Uterus (tissue), 4 donors: ENCODE measurements around the gene TSPAN5. TPM values are rescaled to one million over a fixed set of nuclear protein-coding genes. Genes with fewer than 3 reads are reported as not detected.

ENCODE experiments used
- DNase-seq, 2 donors: peaks; one replicate each; pipeline ENCODE4 v3.0.0-alpha.2; 2019 to 2020
- H3K27ac ChIP-seq, 2 donors: fragments of 200-600 bp; sonication (generic); 1 replicate in 1 of 2; 2 replicates in 1 of 2; pipeline ENCODE4 v1.5.1; 2016 to 2018
- H3K27me3 ChIP-seq, 2 donors: fragments of 200-600 bp; sonication (generic); one replicate each; pipeline ENCODE4 v1.5.1; 2018 to 2019; ENCODE audit warnings: control low read depth in 1 of 2
- H3K36me3 ChIP-seq, 2 donors: fragments of 200-600 bp; sonication (generic); one replicate each; pipeline ENCODE4 v1.5.1; 2019; ENCODE audit warnings: control low read depth in 1 of 2
- H3K4me1 ChIP-seq, 2 donors: fragments of 200-600 bp; sonication (generic); one replicate each; pipeline ENCODE4 v1.5.1; 2018 to 2019; ENCODE audit warnings: control low read depth in 1 of 2
- H3K4me3 ChIP-seq, 2 donors: fragments of 200-600 bp; sonication (generic); 1 replicate in 1 of 2; 2 replicates in 1 of 2; pipeline ENCODE4 v1.5.1; 2018 to 2019; ENCODE audit warnings: mild to moderate bottlenecking in 1 of 2
- H3K9me3 ChIP-seq, 2 donors: fragments of 200-600 bp; sonication (generic); one replicate each; pipeline ENCODE4 v1.5.1; 2019; ENCODE audit warnings: control low read depth in 1 of 2
- CTCF ChIP-seq, 4 experiments: fragments of 200-600 bp in 2 of 4; fragments of 450-650 bp in 2 of 4; sonication (generic) in 2 of 4; IDR thresholded peaks; one replicate each; pipeline ENCODE4 v1.5.1; 2016 to 2019; ENCODE audit warnings: antibody characterized with exemption in 4 of 4, mild to moderate bottlenecking in 2 of 4, moderate library complexity in 1 of 4
- POLR2A ChIP-seq, 2 donors: fragments of 450-650 bp; IDR thresholded peaks; one replicate each; pipeline ENCODE4 v1.6.1; 2016; ENCODE audit warnings: antibody characterized with exemption in 2 of 2, mild to moderate bottlenecking in 1 of 2, moderate library complexity in 1 of 2
- intact Hi-C: fragments of 100-400 bp; cut with DNase I; formaldehyde crosslinking; loops from one replicate; pipeline ENCODE4 v1.15.1; 2023; ENCODE audit warnings: low total_unique reads
- total RNA-seq, 4 donors: library from RNA; depleted of rRNA in 3 of 4; stranded (reverse); fragments of >200 nt in 3 of 4; gene quantifications; one replicate each; pipeline versions ENCODE4 v1.1.0 to v1.2.4, GENCODE V29; 2014 to 2023
- donor health status: DM: yes; HTN: yes; CAD: no.

The TSPAN5 gene
- total RNA-seq, 4 donors from 2014 or later, result 15.9 to 45.3 (median 30.3) TPM

GRCh38 chr4:98694076-98694475, 35.7 kb upstream of the TSPAN5 start:
- Histone ChIP-seq H3K4me1 (no peaks in the 10 kb centered on the region), H3K9me3 (no peaks in the 10 kb centered on the region), H3K4me3 (no peak overlapping the region), H3K27me3 (no peaks in the 10 kb centered on the region), H3K36me3 (no peaks in the 10 kb centered on the region), H3K27ac (no peak overlapping the region)
- intact Hi-C loops, result no loop called here
- TF ChIP-seq CTCF (IDR thresholded peaks at IDR 0.05) (no peak), POLR2A (IDR thresholded peaks at IDR 0.05) (no peak)
- DNase-seq, result no peak

GRCh38 chr4:98692411-98692810, 34.0 kb upstream of the TSPAN5 start:
- Histone ChIP-seq H3K9me3 (no peaks in the 10 kb centered on the region), H3K36me3 (no peaks in the 10 kb centered on the region), H3K27me3 (no peaks in the 10 kb centered on the region), H3K4me1 (no peaks in the 10 kb centered on the region), H3K4me3 (no peak overlapping the region), H3K27ac (no peak overlapping the region)
- DNase-seq, result no peak
- intact Hi-C loops, result no loop called here
- no peak for TF ChIP-seq CTCF (IDR thresholded peaks at IDR 0.05)
- TF ChIP-seq POLR2A (IDR thresholded peaks at IDR 0.05), result no peak

- Histone ChIP-seq H3K27ac (no peak overlapping the region), H3K4me3 (no peak overlapping the region), H3K4me1 (no peaks in the 10 kb centered on the region), H3K9me3 (no peaks in the 10 kb centered on the region), H3K27me3 (no peaks in the 10 kb centered on the region), H3K36me3 (no peaks in the 10 kb centered on the region)
- no peak for TF ChIP-seq CTCF (IDR thresholded peaks at IDR 0.05)
- TF ChIP-seq POLR2A (IDR thresholded peaks at IDR 0.05), result no peak
- intact Hi-C loops, result no loop called here
- DNase-seq, result no peak
These were observed 33.2 kb upstream of the TSPAN5 start for GRCh38 chr4:98691588-98691987.

GRCh38 chr4:98689507-98690174, 31.2 kb upstream of the TSPAN5 start:
- Histone ChIP-seq H3K4me1 (no peaks in the 10 kb centered on the region), H3K4me3 (no peak overlapping the region), H3K9me3 (no peaks in the 10 kb centered on the region), H3K27me3 (no peaks in the 10 kb centered on the region), H3K27ac (no peak overlapping the region), H3K36me3 (no peaks in the 10 kb centered on the region)
- TF ChIP-seq POLR2A (IDR thresholded peaks at IDR 0.05) (no peak), CTCF (IDR thresholded peaks at IDR 0.05) (no peak)
- intact Hi-C loops, result no loop called here
- no peak for DNase-seq

GRCh38 chr4:98688411-98689290, 30.2 kb upstream of the TSPAN5 start:
- no peak overlapping the region for H3K4me3 ChIP-seq
- H3K9me3 ChIP-seq, result no peaks in the 10 kb centered on the region
- no peak overlapping the region for H3K27ac ChIP-seq
- no peaks in the 10 kb centered on the region for H3K4me1 ChIP-seq
- no peaks in the 10 kb centered on the region for H3K27me3 ChIP-seq
- DNase-seq, result no peak
- TF ChIP-seq CTCF (IDR thresholded peaks at IDR 0.05), result no peak
- no peak for TF ChIP-seq POLR2A (IDR thresholded peaks at IDR 0.05)
- no peaks in the 10 kb centered on the region for H3K36me3 ChIP-seq
- intact Hi-C loops, result no loop called here
